NCI-H510A (cell line): ENCODE results near the gene CTSW.
A peak's percentile ranks its signal among the peaks of the same experiment; 100 is the strongest.

Source experiments
- DNase-seq: peaks from one replicate; lab custom pipeline; 2025; lab: John Stamatoyannopoulos, UW

Gene CTSW

GRCh38 chr11:65867284-65868071 lies 12.2 kb upstream of the CTSW start:
- DNase-seq: no peak

GRCh38 chr11:65868076-65868667 lies 11.5 kb upstream of the CTSW start:
- DNase-seq: no peak

GRCh38 chr11:65868907-65869306 lies 10.7 kb upstream of the CTSW start:
- no peak for DNase-seq

GRCh38 chr11:65869643-65870306 lies 9.9 kb upstream of the CTSW start:
- no peak for DNase-seq

GRCh38 chr11:65870307-65870658 lies 9.4 kb upstream of the CTSW start:
- no peak for DNase-seq

- DNase-seq: peak; percentile 34
Observed at GRCh38 chr11:65870706-65871681, 8.6 kb upstream of the CTSW start.

- no peak for DNase-seq
Observed at GRCh38 chr11:65871811-65872548, 7.7 kb upstream of the CTSW start.

- DNase-seq: no peak
Observed at GRCh38 chr11:65872586-65873317, 6.9 kb upstream of the CTSW start, which contains the start of gene EFEMP2. TSS of gene EFEMP2 (minus strand) at chr11:65872800. CDS start at chr11:65872354, 446 bp downstream.

GRCh38 chr11:65873318-65874156 lies 6.1 kb upstream of the CTSW start:
- DNase-seq: peak; percentile 87

GRCh38 chr11:65880027-65880426 lies 390 bp downstream of the CTSW start:
- DNase-seq: no peak

GRCh38 chr11:65880844-65881421 lies 1.3 kb downstream of the CTSW start:
- DNase-seq: no peak

GRCh38 chr11:65882120-65883057 lies 2.8 kb downstream of the CTSW start:
- DNase-seq: no peak

- DNase-seq: no peak
Observed at GRCh38 chr11:65883058-65883761, 3.6 kb downstream of the CTSW start.

GRCh38 chr11:65883786-65884715 lies 4.4 kb downstream of the CTSW start:
- no peak for DNase-seq

GRCh38 chr11:65884716-65885092 lies 5.1 kb downstream of the CTSW start:
- DNase-seq: peak; percentile 45

- no peak for DNase-seq
Observed at GRCh38 chr11:65885231-65885630, 5.6 kb downstream of the CTSW start.
